ENCODE data around the gene DIP2C. TPM values are rescaled to one million over a fixed set of nuclear protein-coding genes. Genes with fewer than 3 reads are reported as not detected.

DIP2C gene
- total and polyA plus RNA-seq, 2 donors (not counting 1 experiment from before 2014, with no cell fraction given): 1.3 to 1.9 TPM

DNA sequence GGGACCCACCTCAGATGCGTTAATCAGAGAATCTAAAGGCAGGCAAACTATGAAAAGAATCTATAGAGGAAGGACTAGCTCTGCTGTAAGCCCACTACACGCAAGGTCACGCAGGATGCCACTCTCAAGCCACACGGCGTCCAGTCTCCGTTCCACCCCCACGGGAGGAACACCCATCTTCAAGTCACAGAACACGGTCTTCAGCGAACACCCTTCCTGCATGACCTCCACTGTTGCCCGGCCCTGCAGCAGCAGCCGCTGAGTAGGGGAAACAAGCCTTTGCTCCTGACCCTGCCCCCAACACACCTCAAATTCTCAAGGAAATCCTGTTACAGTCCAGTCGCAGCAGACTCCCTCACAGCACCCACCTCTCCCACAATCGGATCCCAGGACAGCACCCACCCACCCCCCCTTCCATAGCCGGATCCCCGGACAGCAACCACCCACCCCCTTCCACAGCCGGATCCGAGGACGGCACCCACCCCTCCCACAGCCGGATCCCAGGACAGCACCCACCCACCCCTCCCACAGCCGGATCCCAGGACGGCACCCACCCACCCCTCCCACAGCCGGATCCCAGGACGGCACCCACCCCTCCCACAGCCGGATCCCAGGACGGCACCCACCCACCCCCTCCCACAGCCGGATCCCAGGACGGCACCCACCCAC is 133.7 kb downstream of the DIP2C start:
- no peaks in the 10 kb centered on the region for H3K79me2 ChIP-seq (ENCODE audit: control insufficient read depth, insufficient read depth, low read length)
- ATAC-seq (ENCODE audit: low read depth) (no peak), DNase-seq (no peak)
- no peaks in the 10 kb centered on the region for H3K4me1 ChIP-seq (ENCODE audit: control insufficient read depth in 2 of 2, insufficient read depth in 2 of 2, low read length in 2 of 2)
- no peak overlapping the region for H3K27ac ChIP-seq (ENCODE audit: low read length in 2 of 2)
- H3K9me3 ChIP-seq (ENCODE audit: control extremely low read depth in 1 of 3, control insufficient read depth in 2 of 3, insufficient read depth in 1 of 3, low read length in 2 of 3): no peaks in the 10 kb centered on the region
- CTCF ChIA-PET: no interaction called here
- TF ChIP-seq EZH2 (IDR thresholded peaks at IDR 0.05; ENCODE audit: borderline replicate concordance, insufficient read depth, low read depth, low read length, poor library complexity, severe bottlenecking): no peak
- TF ChIP-seq, protein P1, sequence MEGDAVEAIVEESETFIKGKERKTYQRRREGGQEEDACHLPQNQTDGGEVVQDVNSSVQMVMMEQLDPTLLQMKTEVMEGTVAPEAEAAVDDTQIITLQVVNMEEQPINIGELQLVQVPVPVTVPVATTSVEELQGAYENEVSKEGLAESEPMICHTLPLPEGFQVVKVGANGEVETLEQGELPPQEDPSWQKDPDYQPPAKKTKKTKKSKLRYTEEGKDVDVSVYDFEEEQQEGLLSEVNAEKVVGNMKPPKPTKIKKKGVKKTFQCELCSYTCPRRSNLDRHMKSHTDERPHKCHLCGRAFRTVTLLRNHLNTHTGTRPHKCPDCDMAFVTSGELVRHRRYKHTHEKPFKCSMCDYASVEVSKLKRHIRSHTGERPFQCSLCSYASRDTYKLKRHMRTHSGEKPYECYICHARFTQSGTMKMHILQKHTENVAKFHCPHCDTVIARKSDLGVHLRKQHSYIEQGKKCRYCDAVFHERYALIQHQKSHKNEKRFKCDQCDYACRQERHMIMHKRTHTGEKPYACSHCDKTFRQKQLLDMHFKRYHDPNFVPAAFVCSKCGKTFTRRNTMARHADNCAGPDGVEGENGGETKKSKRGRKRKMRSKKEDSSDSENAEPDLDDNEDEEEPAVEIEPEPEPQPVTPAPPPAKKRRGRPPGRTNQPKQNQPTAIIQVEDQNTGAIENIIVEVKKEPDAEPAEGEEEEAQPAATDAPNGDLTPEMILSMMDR (IDR thresholded peaks at IDR 0.05): no peak
- no peak overlapping the region for H3K4me3 ChIP-seq (ENCODE audit: control extremely low read depth in 1 of 5, extremely low read depth in 1 of 5, insufficient read depth in 1 of 5, low read depth in 2 of 5, low read length in 4 of 5)
- H3K9ac ChIP-seq (ENCODE audit: low read length): no peak overlapping the region
- H3K27me3 ChIP-seq (replicated peaks in 1 of 4; ENCODE audit: control extremely low read depth in 1 of 4, control insufficient read depth in 3 of 4, insufficient read depth in 4 of 4, low read length in 3 of 4): peaks cover 0 to 12% (median 0%) of the 10 kb centered on the region in 4 experiments
- no peak overlapping the region for H2AFZ ChIP-seq (ENCODE audit: insufficient read depth, low read depth, low read length, poor library complexity, severe bottlenecking)
- no peaks in the 10 kb centered on the region for H4K20me1 ChIP-seq (ENCODE audit: control insufficient read depth, insufficient read depth, low read length, poor library complexity, severe bottlenecking)
- H3K36me3 ChIP-seq (replicated peaks in 1 of 2; ENCODE audit: control extremely low read depth in 1 of 2, control insufficient read depth in 1 of 2, extremely low read depth in 1 of 2, insufficient read depth in 2 of 2, low read length in 1 of 2): no peaks in the 10 kb centered on the region
- Mint-ChIP-seq H3K27ac (no peak overlapping the region), H3K27me3 (peaks cover 19% of the 10 kb centered on the region), H3K4me3 (no peak overlapping the region), H3K9me3 (ENCODE audit: insufficient read depth) (no peaks in the 10 kb centered on the region), H3K4me1 (no peaks in the 10 kb centered on the region)
- no peak overlapping the region for H3K4me2 ChIP-seq (replicated peaks; ENCODE audit: low read depth, low read length, poor library complexity, severe bottlenecking)
- intact Hi-C loops (cut with micrococcal nuclease): no loop called here
- POLR2A ChIA-PET: no interaction called here
- 47% methylated on average over 13 of the region's 27 CpGs for WGBS (ENCODE audit: insufficient coverage)

DNA sequence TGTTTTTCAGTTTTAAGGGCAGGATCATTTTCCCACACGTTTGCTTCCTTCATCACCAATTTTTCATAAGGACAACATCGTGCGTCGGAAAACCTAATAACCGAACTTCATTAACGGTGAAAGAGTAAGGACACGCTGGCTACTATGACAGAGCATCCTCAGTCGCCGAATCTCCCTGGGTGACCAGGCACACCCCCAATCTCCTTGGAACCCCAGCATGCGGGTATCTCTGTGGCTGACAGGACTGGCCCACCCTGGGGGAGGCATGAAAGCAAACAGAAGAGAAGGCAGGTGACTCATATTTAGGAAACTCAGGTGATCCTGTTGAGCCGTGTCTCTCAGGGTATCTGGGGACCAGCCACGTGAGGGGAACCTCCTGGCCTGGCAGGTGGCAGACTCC is 134.2 kb downstream of the DIP2C start:
- peaks cover 0 to 12% (median 0%) of the 10 kb centered on the region in 4 experiments for H3K27me3 ChIP-seq (replicated peaks in 1 of 4; ENCODE audit: control extremely low read depth in 1 of 4, control insufficient read depth in 3 of 4, insufficient read depth in 4 of 4, low read length in 3 of 4)
- DNase-seq (no peak), ATAC-seq (ENCODE audit: low read depth) (no peak)
- no peaks in the 10 kb centered on the region for H3K79me2 ChIP-seq (ENCODE audit: control insufficient read depth, insufficient read depth, low read length)
- TF ChIP-seq, protein P1 (IDR thresholded peaks at IDR 0.05): no peak
- TF ChIP-seq EZH2 (IDR thresholded peaks at IDR 0.05; ENCODE audit: borderline replicate concordance, insufficient read depth, low read depth, low read length, poor library complexity, severe bottlenecking): no peak
- H3K36me3 ChIP-seq (replicated peaks in 1 of 2; ENCODE audit: control extremely low read depth in 1 of 2, control insufficient read depth in 1 of 2, extremely low read depth in 1 of 2, insufficient read depth in 2 of 2, low read length in 1 of 2): no peaks in the 10 kb centered on the region
- Mint-ChIP-seq H3K27me3 (peaks cover 19% of the 10 kb centered on the region), H3K4me3 (no peak overlapping the region), H3K27ac (no peak overlapping the region), H3K9me3 (ENCODE audit: insufficient read depth) (no peaks in the 10 kb centered on the region), H3K4me1 (no peaks in the 10 kb centered on the region)
- H3K27ac ChIP-seq (ENCODE audit: low read length in 2 of 2): no peak overlapping the region
- 89% methylated on average over 12 of the region's 12 CpGs for WGBS (ENCODE audit: insufficient coverage)
- no peaks in the 10 kb centered on the region for H4K20me1 ChIP-seq (ENCODE audit: control insufficient read depth, insufficient read depth, low read length, poor library complexity, severe bottlenecking)
- H3K9ac ChIP-seq (ENCODE audit: low read length): no peak overlapping the region
- H3K9me3 ChIP-seq (ENCODE audit: control extremely low read depth in 1 of 3, control insufficient read depth in 2 of 3, insufficient read depth in 1 of 3, low read length in 2 of 3): no peaks in the 10 kb centered on the region
- ChIA-PET POLR2A (no interaction called here), CTCF (no interaction called here)
- H3K4me2 ChIP-seq (replicated peaks; ENCODE audit: low read depth, low read length, poor library complexity, severe bottlenecking): no peak overlapping the region
- H2AFZ ChIP-seq (ENCODE audit: insufficient read depth, low read depth, low read length, poor library complexity, severe bottlenecking): no peak overlapping the region
- no peaks in the 10 kb centered on the region for H3K4me1 ChIP-seq (ENCODE audit: control insufficient read depth in 2 of 2, insufficient read depth in 2 of 2, low read length in 2 of 2)
- H3K4me3 ChIP-seq (ENCODE audit: control extremely low read depth in 1 of 5, extremely low read depth in 1 of 5, insufficient read depth in 1 of 5, low read depth in 2 of 5, low read length in 4 of 5): no peak overlapping the region
- intact Hi-C loops (cut with micrococcal nuclease): no loop called here
